ENCODE measurements around the gene HOOK2.

The HOOK2 gene

GRCh38 chr19:12773571-12773970 lies 1.8 kb downstream of the HOOK2 start:
- TF ChIP-seq CTCF (IDR thresholded peaks at IDR 0.05): no peak

DNA sequence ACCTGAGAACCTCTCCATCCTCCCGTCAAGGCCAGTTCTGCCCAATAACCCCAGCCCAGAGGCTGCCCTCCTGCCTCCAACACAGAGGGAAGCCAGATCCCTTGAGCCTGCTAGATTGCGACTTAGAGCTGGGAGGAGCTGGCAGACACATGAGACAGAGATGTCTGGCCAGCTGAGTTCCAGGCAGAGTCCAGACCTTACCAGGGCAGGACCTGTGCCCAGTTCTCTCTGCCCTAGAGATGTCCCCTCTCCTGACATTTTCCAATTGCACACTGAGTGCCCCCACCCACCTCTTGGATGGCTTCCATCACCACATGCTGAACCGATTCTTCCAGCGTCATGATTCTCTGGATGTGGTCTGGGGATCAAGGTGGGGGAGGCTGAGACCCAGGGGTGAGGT lies 3.0 kb downstream of the HOOK2 start:
- no peak for TF ChIP-seq CTCF (IDR thresholded peaks at IDR 0.05)
- Histone ChIP-seq H3K27me3 (no peaks in the 10 kb centered on the region), H3K36me3 (no peaks in the 10 kb centered on the region), H3K4me3 (ENCODE audit: low read depth in 1 of 2, low read length in 1 of 2) (no peak overlapping the region), H3K4me1 (ENCODE audit: control insufficient read depth in 1 of 2, insufficient read depth in 1 of 2, low read depth in 1 of 2, low read length in 1 of 2) (peaks cover 20 to 28% of the 10 kb centered on the region in 2 experiments), H3K27ac (no peak overlapping the region), H3K9me3 (no peaks in the 10 kb centered on the region)

More at GRCh38 chr19:12773571-12773970, 1.8 kb downstream of the HOOK2 start:
- Histone ChIP-seq H3K4me1 (ENCODE audit: control insufficient read depth in 1 of 2, insufficient read depth in 1 of 2, low read depth in 1 of 2, low read length in 1 of 2) (peaks cover 33 to 38% of the 10 kb centered on the region in 2 experiments), H3K9me3 (no peaks in the 10 kb centered on the region), H3K36me3 (no peaks in the 10 kb centered on the region), H3K27ac (no peak overlapping the region), H3K4me3 (ENCODE audit: low read depth in 1 of 2, low read length in 1 of 2) (no peak overlapping the region), H3K27me3 (no peaks in the 10 kb centered on the region)

DNA sequence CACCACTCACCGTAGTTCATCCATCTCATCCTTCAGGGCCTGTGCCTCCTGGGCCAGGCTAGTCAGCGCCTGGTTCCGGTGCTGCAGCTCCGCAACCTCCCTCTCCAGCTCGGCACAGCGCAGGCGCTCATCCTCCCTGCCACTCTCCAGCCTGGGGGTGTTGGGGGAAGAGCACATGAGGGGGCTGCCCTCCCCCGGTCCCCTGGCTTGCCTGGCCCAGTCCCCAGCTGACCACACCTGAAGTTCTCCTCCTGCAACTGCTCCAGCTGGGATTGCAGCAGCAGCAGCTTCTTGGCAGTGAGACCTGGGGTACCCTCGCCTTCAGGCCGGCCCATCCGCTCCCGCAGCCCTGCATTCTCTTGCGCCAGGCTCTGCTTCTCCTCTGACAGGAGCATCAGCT lies 4.4 kb downstream of the HOOK2 start:
- no peak overlapping the region for H3K27ac ChIP-seq
- H3K36me3 ChIP-seq: no peaks in the 10 kb centered on the region
- H3K27me3 ChIP-seq: no peaks in the 10 kb centered on the region
- H3K9me3 ChIP-seq: no peaks in the 10 kb centered on the region
- no peak for TF ChIP-seq CTCF (IDR thresholded peaks at IDR 0.05)
- H3K4me3 ChIP-seq (ENCODE audit: low read depth in 1 of 2, low read length in 1 of 2): no peak overlapping the region
- H3K4me1 ChIP-seq (ENCODE audit: control insufficient read depth in 1 of 2, insufficient read depth in 1 of 2, low read depth in 1 of 2, low read length in 1 of 2): peaks cover 7 to 14% of the 10 kb centered on the region in 2 experiments

GRCh38 chr19:12769689-12770088 lies 5.7 kb downstream of the HOOK2 start:
- no peak overlapping the region for H3K27ac ChIP-seq
- no peaks in the 10 kb centered on the region for H3K9me3 ChIP-seq
- H3K4me3 ChIP-seq (ENCODE audit: low read depth in 1 of 2, low read length in 1 of 2): no peak overlapping the region
- no peak for TF ChIP-seq CTCF (IDR thresholded peaks at IDR 0.05)
- peaks cover under 1 to 8% of the 10 kb centered on the region in 2 experiments for H3K4me1 ChIP-seq (ENCODE audit: control insufficient read depth in 1 of 2, insufficient read depth in 1 of 2, low read depth in 1 of 2, low read length in 1 of 2)
- H3K36me3 ChIP-seq: no peaks in the 10 kb centered on the region
- H3K27me3 ChIP-seq: no peaks in the 10 kb centered on the region

DNA sequence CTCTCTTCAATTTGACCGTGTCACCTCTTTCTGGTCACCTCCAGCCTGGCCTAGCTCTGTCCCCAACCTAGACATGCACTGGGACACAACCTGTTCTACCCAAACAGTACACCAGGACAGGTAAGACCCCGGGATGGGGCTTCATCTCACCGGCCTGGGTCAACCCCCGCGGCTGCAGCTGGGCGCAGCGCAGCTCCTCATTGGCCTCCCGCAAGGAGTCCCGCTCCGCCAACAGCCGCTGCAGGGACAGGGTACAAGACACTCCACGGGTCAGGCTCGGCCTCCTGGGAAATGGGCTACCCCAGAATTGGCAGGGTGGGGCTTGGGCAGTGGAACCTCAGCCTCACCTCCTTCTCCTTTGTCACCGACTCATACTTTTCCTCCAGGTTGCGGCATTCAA lies 7.7 kb downstream of the HOOK2 start:
- Histone ChIP-seq H3K27me3 (no peaks in the 10 kb centered on the region), H3K4me3 (ENCODE audit: low read depth in 1 of 2, low read length in 1 of 2) (no peak overlapping the region), H3K9me3 (no peaks in the 10 kb centered on the region), H3K36me3 (no peaks in the 10 kb centered on the region), H3K27ac (no peak overlapping the region), H3K4me1 (ENCODE audit: control insufficient read depth in 1 of 2, insufficient read depth in 1 of 2, low read depth in 1 of 2, low read length in 1 of 2) (peaks cover 0 to 7% of the 10 kb centered on the region in 2 experiments)
- TF ChIP-seq CTCF (IDR thresholded peaks at IDR 0.05): no peak

DNA sequence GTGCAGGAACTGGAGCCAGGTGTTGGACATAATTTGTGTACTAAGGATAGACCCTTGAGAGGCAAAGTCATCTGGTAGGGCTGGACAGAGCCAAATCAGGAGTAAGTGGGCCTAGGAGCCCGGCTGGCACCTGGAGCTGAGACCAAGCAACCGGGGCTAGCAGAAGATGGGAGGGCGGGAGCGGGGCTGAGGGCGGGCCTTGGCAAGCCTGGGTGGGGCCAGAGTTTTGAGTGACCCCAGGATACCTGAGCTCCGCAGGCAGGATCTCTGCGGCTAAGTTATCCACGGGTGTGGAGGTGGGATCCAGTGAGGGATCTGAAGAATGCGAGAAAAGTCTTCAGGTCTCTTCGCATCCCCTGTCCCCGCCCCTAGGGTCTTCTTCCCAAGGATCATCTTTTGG lies 8.2 kb downstream of the HOOK2 start:
- no peak for TF ChIP-seq CTCF (IDR thresholded peaks at IDR 0.05)
- no peak overlapping the region for H3K27ac ChIP-seq
- no peaks in the 10 kb centered on the region for H3K36me3 ChIP-seq
- H3K4me3 ChIP-seq (ENCODE audit: low read depth in 1 of 2, low read length in 1 of 2): no peak overlapping the region
- H3K4me1 ChIP-seq (ENCODE audit: control insufficient read depth in 1 of 2, insufficient read depth in 1 of 2, low read depth in 1 of 2, low read length in 1 of 2): peaks cover 0 to 7% of the 10 kb centered on the region in 2 experiments
- no peaks in the 10 kb centered on the region for H3K9me3 ChIP-seq
- H3K27me3 ChIP-seq: no peaks in the 10 kb centered on the region
